Urothelium cell line (cell line): Measurements from ENCODE around the gene ADAMTS13.
A peak's percentile ranks its signal among the peaks of the same experiment; 100 is the strongest.
"Not testable (repeated sequence)": the region's sequence is repeated elsewhere in the genome, so short reads cannot be mapped to it uniquely, and the experiment has no call there.

ENCODE experiments used
- DNase-seq: peaks from one replicate; pipeline ENCODE4 v3.0.0; 2011; ENCODE audit warnings: low spot score, mixed read lengths
- FAIRE-seq: peaks from 2 replicates; lab custom pipeline; 2011; peaks lifted over from hg19 to GRCh38; lab: Jason Lieb, UNC

ADAMTS13 gene

DNA sequence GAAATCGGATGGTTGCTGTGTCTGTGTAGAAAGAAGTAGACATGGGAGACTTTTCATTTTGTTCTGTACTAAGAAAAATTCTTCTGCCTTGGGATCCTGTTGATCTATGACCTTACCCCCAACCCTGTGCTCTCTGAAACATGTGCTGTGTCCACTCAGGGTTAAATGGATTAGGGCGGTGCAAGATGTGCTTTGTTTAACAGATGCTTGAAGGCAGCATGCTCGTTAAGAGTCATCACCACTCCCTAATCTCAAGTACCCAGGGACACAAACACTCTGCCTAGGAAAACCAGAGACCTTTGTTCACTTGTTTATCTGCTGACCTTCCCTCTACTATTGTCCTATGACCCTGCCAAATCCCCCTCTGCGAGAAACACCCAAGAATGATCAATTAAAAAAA is 30.7 kb upstream of the ADAMTS13 start:
- FAIRE-seq, result not testable (repeated sequence)

DNA sequence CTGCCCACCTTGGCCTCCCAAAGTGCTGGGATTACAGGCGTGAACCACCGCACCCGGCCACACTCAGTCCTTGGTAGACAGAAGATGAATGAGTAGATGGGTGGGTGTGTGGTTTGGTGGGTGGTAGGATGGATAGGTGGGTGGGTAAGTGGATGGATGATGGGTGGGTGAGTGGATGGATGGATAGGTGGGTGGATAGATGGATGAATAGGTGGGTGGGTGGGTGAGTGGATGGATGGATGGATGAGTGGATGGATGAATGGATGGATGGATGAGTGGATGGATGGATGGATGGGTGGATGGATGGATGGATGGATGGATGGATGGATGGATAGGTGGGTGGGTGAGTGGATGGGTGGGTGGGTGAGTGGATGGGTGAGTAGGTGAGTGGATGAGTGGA is 29.9 kb upstream of the ADAMTS13 start:
- FAIRE-seq, result not testable (repeated sequence)

More for the DNA sequence above, 30.7 kb upstream of the ADAMTS13 start:
- DNase-seq, result not testable (repeated sequence)

GRCh38 chr9:133393399-133393798 is 28.8 kb upstream of the ADAMTS13 start:
- DNase-seq, result no peak
- FAIRE-seq, result no peak

More for the DNA sequence above, 29.9 kb upstream of the ADAMTS13 start:
- DNase-seq, result not testable (repeated sequence)

DNA sequence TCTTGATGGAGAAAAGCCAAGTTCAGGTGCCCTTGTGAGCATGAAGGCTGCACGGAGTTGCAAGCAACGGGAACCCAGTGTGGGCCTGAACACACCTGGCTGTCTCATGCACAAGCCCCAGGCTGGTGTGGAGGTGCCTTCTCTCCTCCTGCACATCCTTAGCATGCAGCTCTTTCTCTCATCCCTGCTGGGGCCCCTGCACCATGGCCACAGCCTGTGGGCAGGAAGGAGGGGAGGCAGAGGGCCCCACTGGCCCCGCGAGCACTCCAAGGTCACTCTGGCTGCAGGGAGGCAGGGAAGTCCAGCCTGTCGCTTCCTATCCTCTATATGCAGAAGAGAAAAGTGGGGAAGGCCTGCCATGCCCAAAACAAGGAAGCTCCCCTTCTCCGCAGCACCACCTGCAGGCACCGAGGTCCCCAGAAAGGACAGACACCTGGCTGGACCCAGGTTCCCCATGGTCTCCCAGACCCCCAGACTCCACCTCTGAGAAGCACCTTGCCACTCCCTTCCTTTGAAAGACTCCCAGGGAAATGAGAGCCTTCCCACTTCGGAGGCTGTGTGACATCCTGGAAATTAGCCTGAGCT is 27.4 kb upstream of the ADAMTS13 start:
- FAIRE-seq (no peak), DNase-seq (no peak)

- FAIRE-seq (no peak), DNase-seq (no peak)
Observed at GRCh38 chr9:133396952-133397351, 25.2 kb upstream of the ADAMTS13 start.

DNA sequence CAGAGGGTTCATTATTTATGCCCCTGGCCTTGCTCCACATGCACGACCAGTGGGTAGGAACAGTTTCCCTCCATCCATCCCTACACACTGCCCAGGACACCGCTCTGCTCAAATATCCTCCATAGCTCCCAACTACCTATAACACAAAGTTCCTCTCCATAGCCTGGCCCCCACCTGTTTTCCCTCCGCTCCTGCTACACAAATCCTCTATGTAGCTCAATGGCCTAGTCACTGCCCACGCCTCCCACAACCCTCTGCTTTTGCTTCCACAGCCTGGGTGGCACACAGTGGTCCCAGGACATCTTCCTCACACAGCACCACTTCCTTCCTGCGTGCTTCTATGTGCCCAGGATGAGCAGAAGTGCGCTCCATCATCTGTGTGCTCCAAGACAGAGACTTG is 24.8 kb upstream of the ADAMTS13 start:
- DNase-seq, result no peak
- FAIRE-seq, result no peak

- FAIRE-seq (no peak), DNase-seq (no peak)
Observed at GRCh38 chr9:133397895-133398294, 24.3 kb upstream of the ADAMTS13 start.

- DNase-seq (no peak), FAIRE-seq (no peak)
Observed at GRCh38 chr9:133400292-133400691, 21.9 kb upstream of the ADAMTS13 start.

GRCh38 chr9:133401588-133401987 is 20.6 kb upstream of the ADAMTS13 start:
- FAIRE-seq, result no peak

DNA sequence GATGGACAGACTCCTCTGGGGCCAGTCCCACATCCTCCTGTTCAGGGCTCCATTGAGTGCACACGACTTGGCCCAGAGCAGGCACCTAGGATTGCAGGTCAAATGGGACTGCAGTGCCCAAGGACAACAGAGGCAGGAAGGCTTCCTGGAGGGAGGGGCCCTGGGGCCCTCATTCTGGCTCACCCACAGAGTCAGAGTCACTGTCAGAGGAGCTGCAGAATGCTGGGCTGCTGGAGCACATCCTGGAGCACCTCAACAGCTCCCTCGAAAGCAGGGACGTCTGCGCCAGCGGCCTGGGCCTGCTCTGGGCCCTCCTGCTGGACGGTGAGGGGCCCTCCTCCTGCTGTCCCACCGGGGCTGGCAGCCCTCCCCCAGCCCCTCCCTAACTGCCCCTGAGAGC is 19.5 kb upstream of the ADAMTS13 start:
- no peak for DNase-seq

More at GRCh38 chr9:133401588-133401987, 20.6 kb upstream of the ADAMTS13 start:
- no peak for DNase-seq

GRCh38 chr9:133403766-133404453 is 18.3 kb upstream of the ADAMTS13 start:
- DNase-seq, result no peak
- no peak for FAIRE-seq

More for the DNA sequence above, 19.5 kb upstream of the ADAMTS13 start:
- FAIRE-seq, result no peak

- no peak for DNase-seq
- no peak for FAIRE-seq
Observed at GRCh38 chr9:133404454-133405002, 17.6 kb upstream of the ADAMTS13 start.

- peak; percentile 9 for FAIRE-seq
Observed at GRCh38 chr9:133405508-133406438, 16.4 kb upstream of the ADAMTS13 start.

DNA sequence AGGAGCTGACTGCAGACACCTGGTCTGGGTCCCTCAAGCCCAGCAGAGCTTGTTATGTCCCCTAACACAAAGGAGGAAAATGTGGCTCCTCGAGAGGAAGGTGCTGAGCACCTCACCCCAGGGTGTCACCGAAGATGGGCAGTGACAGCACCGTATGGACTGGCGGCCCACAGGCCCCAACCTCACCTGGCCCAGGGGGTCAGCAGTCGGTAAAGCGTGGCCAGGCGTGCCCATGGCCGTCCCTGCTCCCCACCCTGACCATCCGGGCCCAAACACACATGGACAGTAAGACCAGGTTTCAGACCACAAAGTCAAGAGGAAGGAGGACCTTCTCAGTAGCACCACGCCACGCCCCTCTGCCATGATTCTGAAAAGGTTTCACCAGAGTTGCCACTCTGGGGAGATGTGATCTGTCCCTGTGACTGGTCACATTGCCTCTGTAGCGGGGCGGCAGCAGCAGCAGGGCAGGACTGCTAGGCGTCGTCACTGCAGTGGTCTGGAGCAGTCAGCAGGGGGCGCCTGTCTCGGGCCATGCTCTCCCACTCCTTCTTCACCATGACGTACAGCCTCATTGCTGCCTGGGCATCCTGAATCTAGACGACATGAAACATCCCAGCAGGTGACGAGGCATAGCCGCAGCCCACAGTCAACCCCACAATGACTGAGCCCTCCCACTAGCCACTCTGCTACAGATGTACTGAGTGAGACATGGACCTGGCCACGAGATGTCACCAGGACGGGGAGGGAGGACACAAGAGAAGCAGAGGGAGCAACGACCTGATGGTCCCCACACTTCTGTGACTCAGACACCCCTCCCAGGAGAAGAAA is 15.5 kb upstream of the ADAMTS13 start:
- DNase-seq (peak; percentile 74), FAIRE-seq (peak; percentile 40)

More at GRCh38 chr9:133405508-133406438, 16.4 kb upstream of the ADAMTS13 start:
- DNase-seq, result no peak

GRCh38 chr9:133408042-133408441 is 14.1 kb upstream of the ADAMTS13 start:
- DNase-seq, result no peak

DNA sequence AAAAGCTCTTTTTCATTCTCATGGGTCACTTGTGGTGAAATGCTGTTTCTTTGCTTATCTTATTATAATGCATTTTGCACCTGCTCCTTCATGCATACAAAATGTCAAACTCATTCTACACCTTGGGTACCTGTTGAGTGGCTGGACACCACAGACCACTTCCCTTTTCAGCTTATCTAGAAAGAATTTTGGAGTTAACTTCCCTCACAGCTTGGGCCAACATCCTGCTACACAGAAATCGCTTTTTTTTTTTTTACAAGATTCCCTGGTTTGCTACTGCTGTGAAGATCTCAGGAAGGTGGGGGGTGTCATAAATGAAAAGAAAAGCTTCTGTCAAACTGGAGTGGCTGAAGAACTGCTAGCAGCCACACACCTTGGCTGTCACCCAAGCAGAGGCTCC is 7.0 kb upstream of the ADAMTS13 start:
- DNase-seq, result no peak
- no peak for FAIRE-seq

More at GRCh38 chr9:133408042-133408441, 14.1 kb upstream of the ADAMTS13 start:
- no peak for FAIRE-seq

DNA sequence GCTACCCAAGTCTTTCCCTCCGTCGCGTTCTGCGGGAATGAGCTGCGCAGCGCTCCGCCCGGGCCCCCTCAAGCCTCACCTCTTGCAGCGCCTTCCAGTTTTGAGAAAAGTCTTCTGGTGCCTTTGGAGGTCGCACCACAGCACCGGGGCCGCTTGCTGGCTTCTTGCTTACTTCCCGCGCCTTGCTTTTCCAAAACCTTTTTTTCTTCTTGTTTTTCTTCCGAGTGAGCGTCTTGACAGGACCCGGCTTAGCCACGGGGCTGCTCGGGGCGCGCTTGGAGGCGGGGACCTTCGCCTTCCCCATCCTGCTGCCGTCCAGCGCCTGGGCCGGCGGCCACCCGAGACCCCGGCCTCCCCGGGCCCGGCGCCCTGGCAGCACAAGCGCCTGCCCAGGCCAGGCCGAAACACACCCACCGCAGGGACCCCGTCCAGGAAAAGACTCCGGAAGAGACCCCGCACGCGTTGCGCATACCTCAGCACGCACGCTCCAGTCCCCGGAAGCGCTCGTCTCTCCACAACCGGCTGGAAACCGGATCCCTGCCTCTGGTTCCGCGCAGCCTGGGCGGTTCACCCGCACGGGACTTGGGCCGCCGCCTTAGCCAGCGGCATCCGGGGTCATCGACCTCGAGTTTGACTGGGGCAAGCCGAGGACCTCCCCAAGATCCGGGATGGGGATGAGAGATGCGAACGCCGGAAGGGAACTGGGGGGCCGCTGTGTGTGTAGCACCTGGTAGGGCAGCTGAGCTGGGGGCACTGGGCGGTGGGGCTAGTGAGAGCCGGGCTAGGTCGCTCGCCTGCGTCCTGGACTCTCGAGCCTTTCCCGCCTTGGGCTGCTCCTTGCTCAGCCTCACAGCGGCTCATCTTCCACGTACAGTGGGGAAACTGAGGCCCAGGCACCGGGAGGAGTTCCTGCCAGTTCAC is 4.4 kb upstream of the ADAMTS13 start, which contains the start of gene REXO4:
REXO4 (minus strand) TSS at position 470 of the 921 bp plus-strand sequence; CDS start at position 304, 166 bp downstream.
- FAIRE-seq, result no peak
- peak; percentile 81 for DNase-seq

DNA sequence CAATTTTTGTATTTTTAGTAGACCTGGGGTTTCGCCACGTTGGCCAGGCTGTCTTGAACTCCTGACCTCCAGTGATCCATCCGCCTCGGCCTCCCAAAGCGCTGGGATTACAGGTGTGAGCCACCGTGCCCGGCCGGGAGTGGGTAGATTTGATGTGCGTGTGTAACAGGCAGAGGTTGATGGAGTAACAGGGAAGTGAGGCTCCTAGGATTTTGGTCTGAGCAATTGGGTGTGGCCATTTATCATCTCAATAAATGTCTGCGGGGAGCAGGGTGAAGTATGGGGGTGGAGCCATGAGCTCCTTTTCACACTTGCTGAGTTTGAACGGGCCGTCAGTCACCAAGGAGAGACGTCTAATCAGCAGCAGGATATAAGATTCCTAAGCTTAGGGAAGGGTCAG is 3.2 kb upstream of the ADAMTS13 start:
- no peak for FAIRE-seq
- no peak for DNase-seq

DNA sequence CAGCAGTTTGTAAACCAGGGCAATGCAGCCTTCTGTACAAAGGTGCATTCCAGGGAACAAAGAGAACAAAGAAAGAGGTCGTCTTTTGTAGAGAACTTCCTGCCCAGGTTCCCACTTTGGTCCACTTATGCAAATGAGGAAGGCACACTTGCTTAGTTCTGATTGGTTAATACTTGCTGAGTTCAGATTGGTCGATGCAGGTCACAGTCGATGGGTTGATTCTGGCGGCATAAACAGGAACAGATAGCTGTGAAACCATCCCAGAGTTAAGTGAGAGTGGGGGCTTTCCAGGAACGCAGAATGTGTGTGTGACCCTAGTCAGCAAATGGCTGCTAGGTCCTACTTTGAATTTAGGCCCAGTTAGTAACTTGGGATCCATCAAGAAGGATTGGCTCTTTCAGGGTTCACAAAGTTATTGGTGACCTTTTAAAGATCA is 1.8 kb upstream of the ADAMTS13 start:
- DNase-seq (no peak), FAIRE-seq (no peak)
